Loucy (cell line): ENCODE results near the gene WDHD1.
"Not testable (repeated sequence)": the region's sequence is repeated elsewhere in the genome, so short reads cannot be mapped to it uniquely, and the experiment has no call there.

Source experiments
- H2AFZ ChIP-seq: fragments of 200-600 bp; sonication (generic); 2 replicates; pipeline ENCODE4 v1.6.0; 2016; ENCODE audit warnings: antibody characterized with exemption, mild to moderate bottlenecking, low read length, moderate library complexity
- H3F3A ChIP-seq: fragments of 200-600 bp; 2 replicates; pipeline ENCODE4 v1.6.0; 2016; ENCODE audit warnings: antibody characterized with exemption, low read depth, mild to moderate bottlenecking
- H3K27me3 ChIP-seq: fragments of 200-600 bp; sonication (generic); 2 replicates; pipeline ENCODE4 v1.6.1; 2014; ENCODE audit warnings: low read length, mild to moderate bottlenecking; ENCODE audit not compliant: insufficient read depth, poor library complexity, severe bottlenecking
- H3K36me3 ChIP-seq: fragments of 200-600 bp; sonication (generic); 2 replicates; pipeline ENCODE4 v1.6.1; 2016; ENCODE audit warnings: low read length; ENCODE audit not compliant: insufficient read depth
- H3K4me1 ChIP-seq: fragments of 200-600 bp; sonication (generic); 2 replicates; pipeline ENCODE4 v1.5.1; 2014; ENCODE audit warnings: low read length, mild to moderate bottlenecking; ENCODE audit not compliant: insufficient read depth, poor library complexity, severe bottlenecking
- H3K4me2 ChIP-seq: fragments of 200-600 bp; sonication (generic); 2 replicates; pipeline ENCODE4 v1.6.0; 2014; ENCODE audit warnings: antibody characterized with exemption, low read length, low read depth, mild to moderate bottlenecking; ENCODE audit not compliant: poor library complexity, severe bottlenecking
- H3K4me3 ChIP-seq: fragments of 200-600 bp; sonication (generic); 2 replicates; pipeline ENCODE4 v1.5.1; 2014; ENCODE audit warnings: low read length, mild to moderate bottlenecking, mixed read lengths; ENCODE audit not compliant: poor library complexity, severe bottlenecking
- H3K79me2 ChIP-seq: fragments of 200-600 bp; sonication (generic); 2 replicates; pipeline ENCODE4 v1.6.1; 2014; ENCODE audit warnings: low read length; ENCODE audit not compliant: insufficient read depth
- H3K9ac ChIP-seq: fragments of 200-600 bp; sonication (generic); 2 replicates; pipeline ENCODE4 v1.6.0; 2014; ENCODE audit warnings: mild to moderate bottlenecking, low read depth, low read length, moderate library complexity; ENCODE audit not compliant: poor library complexity, severe bottlenecking
- H3K9me2 ChIP-seq: fragments of 200-600 bp; sonication (generic); replicated peaks from 2 replicates; pipeline ENCODE4 v1.6.1; 2016; ENCODE audit warnings: low read depth, low read length, mixed read lengths
- H3K9me3 ChIP-seq: fragments of 200-600 bp; sonication (generic); 2 replicates; pipeline ENCODE4 v1.6.1; 2014; ENCODE audit warnings: mild to moderate bottlenecking, antibody characterized with exemption, low read length, low read depth; ENCODE audit not compliant: insufficient read depth
- H4K20me1 ChIP-seq: fragments of 200-600 bp; sonication (generic); 2 replicates; pipeline ENCODE4 v1.6.0; 2014; ENCODE audit warnings: antibody characterized with exemption, low read length, mild to moderate bottlenecking; ENCODE audit not compliant: insufficient read depth, poor library complexity, severe bottlenecking
- EZH2phosphoT487 ChIP-seq: fragments of 200-600 bp; IDR thresholded peaks from 2 replicates; pipeline ENCODE4 v1.6.1; 2018; ENCODE audit warnings: antibody characterized with exemption, mild to moderate bottlenecking, moderate library complexity, borderline replicate concordance
- TF ChIP-seq, protein P1 (sequence below): fragments of 200-600 bp; sonication (generic); conservative IDR thresholded peaks from 2 replicates; pipeline ENCODE4 v1.5.1; 2014; ENCODE audit warnings: mild to moderate bottlenecking, antibody characterized with exemption, low read length

WDHD1 gene

DNA sequence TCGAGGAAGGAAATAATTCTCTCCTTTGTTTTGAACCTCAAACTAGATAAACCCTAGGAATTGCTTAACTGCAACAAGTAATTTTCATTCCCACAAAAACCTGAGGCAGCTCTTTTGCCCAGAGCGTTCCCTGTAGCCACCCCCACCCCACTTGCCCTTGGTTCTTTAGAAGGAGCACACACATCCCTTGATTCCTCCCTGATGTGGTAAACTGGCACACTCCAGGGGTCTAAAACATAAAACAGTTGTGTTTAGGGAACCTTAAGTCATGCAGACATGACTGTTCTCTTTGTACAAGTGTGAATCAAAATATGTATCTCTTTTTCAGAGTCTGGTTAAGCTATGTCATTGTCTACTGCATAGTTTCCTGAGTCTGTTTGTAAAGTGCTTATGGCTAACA is 38.5 kb upstream of the WDHD1 start:
- Histone ChIP-seq H3K9me3 (no peaks in the 10 kb centered on the region), H3K4me2 (no peak overlapping the region), H3K36me3 (peaks cover 44% of the 10 kb centered on the region; the same call in 1 of the 2 replicates), H3K79me2 (peaks cover 22% of the 10 kb centered on the region), H3K9ac (no peak overlapping the region), H4K20me1 (peaks cover 17% of the 10 kb centered on the region), H3K4me1 (no peaks in the 10 kb centered on the region), H3K27me3 (no peaks in the 10 kb centered on the region), H2AFZ (no peak overlapping the region), H3F3A (no peaks in the 10 kb centered on the region), H3K4me3 (no peak overlapping the region), H3K9me2 (no peaks in the 10 kb centered on the region)
- no peak for TF ChIP-seq EZH2phosphoT487
- TF ChIP-seq, protein P1, sequence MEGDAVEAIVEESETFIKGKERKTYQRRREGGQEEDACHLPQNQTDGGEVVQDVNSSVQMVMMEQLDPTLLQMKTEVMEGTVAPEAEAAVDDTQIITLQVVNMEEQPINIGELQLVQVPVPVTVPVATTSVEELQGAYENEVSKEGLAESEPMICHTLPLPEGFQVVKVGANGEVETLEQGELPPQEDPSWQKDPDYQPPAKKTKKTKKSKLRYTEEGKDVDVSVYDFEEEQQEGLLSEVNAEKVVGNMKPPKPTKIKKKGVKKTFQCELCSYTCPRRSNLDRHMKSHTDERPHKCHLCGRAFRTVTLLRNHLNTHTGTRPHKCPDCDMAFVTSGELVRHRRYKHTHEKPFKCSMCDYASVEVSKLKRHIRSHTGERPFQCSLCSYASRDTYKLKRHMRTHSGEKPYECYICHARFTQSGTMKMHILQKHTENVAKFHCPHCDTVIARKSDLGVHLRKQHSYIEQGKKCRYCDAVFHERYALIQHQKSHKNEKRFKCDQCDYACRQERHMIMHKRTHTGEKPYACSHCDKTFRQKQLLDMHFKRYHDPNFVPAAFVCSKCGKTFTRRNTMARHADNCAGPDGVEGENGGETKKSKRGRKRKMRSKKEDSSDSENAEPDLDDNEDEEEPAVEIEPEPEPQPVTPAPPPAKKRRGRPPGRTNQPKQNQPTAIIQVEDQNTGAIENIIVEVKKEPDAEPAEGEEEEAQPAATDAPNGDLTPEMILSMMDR: no peak

GRCh38 chr14:55064896-55065295 is 38.0 kb upstream of the WDHD1 start:
- H3K27me3 ChIP-seq, H3K9me3 ChIP-seq, H3K4me3 ChIP-seq, H3K9me2 ChIP-seq, H2AFZ ChIP-seq, H3K4me1 ChIP-seq, H3F3A ChIP-seq, H3K9ac ChIP-seq, H3K4me2 ChIP-seq: not testable (repeated sequence)
- Histone ChIP-seq H3K36me3 (peaks cover 44% of the 10 kb centered on the region; the same call in 1 of the 2 replicates), H4K20me1 (peaks cover 18% of the 10 kb centered on the region), H3K79me2 (peaks cover 28% of the 10 kb centered on the region)

DNA sequence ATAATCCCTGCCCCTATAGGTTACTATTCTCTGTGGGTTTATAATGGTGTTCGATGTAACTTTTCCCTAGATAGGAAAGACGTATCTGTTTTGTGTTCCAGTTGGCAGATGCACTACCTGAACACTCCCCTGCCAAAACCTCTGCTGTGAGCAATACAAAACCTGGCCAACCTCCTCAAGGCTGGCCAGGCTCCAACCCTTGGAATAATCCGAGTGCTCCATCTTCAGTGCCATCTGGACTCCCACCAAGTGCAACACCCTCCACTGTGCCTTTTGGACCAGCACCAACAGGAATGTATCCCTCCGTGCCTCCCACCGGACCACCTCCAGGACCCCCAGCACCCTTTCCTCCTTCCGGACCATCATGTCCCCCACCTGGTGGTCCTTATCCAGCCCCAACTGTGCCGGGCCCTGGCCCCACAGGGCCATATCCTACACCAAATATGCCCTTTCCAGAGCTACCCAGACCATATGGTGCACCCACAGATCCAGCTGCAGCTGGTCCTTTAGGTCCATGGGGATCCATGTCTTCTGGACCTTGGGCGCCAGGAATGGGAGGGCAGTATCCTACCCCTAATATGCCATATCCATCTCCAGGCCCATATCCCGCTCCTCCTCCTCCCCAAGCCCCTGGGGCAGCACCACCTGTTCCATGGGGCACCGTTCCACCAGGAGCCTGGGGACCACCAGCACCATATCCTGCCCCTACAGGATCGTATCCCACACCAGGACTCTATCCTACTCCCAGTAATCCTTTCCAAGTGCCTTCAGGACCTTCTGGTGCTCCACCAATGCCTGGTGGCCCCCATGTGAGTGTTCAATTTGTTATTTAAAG is 35.8 kb upstream of the WDHD1 start:
- Histone ChIP-seq H3K27me3 (no peaks in the 10 kb centered on the region), H3K4me3 (no peak overlapping the region), H3K4me2 (no peak overlapping the region), H3F3A (no peaks in the 10 kb centered on the region), H3K9me3 (no peaks in the 10 kb centered on the region), H3K9me2 (no peaks in the 10 kb centered on the region), H4K20me1 (peaks cover 27% of the 10 kb centered on the region), H3K4me1 (no peaks in the 10 kb centered on the region), H3K79me2 (peaks cover 48% of the 10 kb centered on the region), H3K9ac (no peak overlapping the region), H3K36me3 (peaks cover 44% of the 10 kb centered on the region; the same call in 1 of the 2 replicates), H2AFZ (no peak overlapping the region)
- TF ChIP-seq EZH2phosphoT487: no peak
- TF ChIP-seq, protein P1: no peak

GRCh38 chr14:55059333-55059732 is 32.4 kb upstream of the WDHD1 start:
- no peak overlapping the region for H3K4me2 ChIP-seq
- H3K79me2 ChIP-seq: peaks cover 82% of the 10 kb centered on the region
- no peaks in the 10 kb centered on the region for H3K9me2 ChIP-seq
- H3K4me3 ChIP-seq: no peak overlapping the region
- no peaks in the 10 kb centered on the region for H3K9me3 ChIP-seq
- H2AFZ ChIP-seq: no peak overlapping the region
- H3K9ac ChIP-seq: no peak overlapping the region
- peaks cover 10% of the 10 kb centered on the region for H3K4me1 ChIP-seq
- TF ChIP-seq EZH2phosphoT487: no peak
- TF ChIP-seq, protein P1: no peak
- H3K27me3 ChIP-seq: no peaks in the 10 kb centered on the region
- no peaks in the 10 kb centered on the region for H3F3A ChIP-seq
- H3K36me3 ChIP-seq: peaks cover 29% of the 10 kb centered on the region; the same call in 1 of the 2 replicates
- peaks cover 56% of the 10 kb centered on the region for H4K20me1 ChIP-seq
